Ishikawa (cell line): Measurements from ENCODE around the gene MFAP3L.

Experiments used
- EGR1 ChIP-seq: IDR thresholded peaks from 2 replicates; pipeline ENCODE4 v1.6.1; 2012
- FOXM1 ChIP-seq: IDR thresholded peaks from 2 replicates; pipeline ENCODE4 v1.6.1; 2012; ENCODE audit warnings: low read depth, borderline replicate concordance
- RAD21 ChIP-seq: IDR thresholded peaks from 2 replicates; pipeline ENCODE4 v1.6.1; 2012; ENCODE audit warnings: low read depth
- TAF1 ChIP-seq: IDR thresholded peaks from 2 replicates; pipeline ENCODE4 v1.6.1; 2012; ENCODE audit warnings: low read depth, mild to moderate bottlenecking
- TCF12 ChIP-seq: IDR thresholded peaks from 2 replicates; pipeline ENCODE4 v1.6.1; 2012; ENCODE audit warnings: low read depth
- YY1 ChIP-seq: IDR thresholded peaks from 2 replicates; pipeline ENCODE4 v1.6.1; 2012; ENCODE audit warnings: low read depth
- TF ChIP-seq, protein P1 (sequence below): IDR thresholded peaks from 2 replicates; pipeline ENCODE4 v1.6.1; 2012; ENCODE audit warnings: low read depth, mild to moderate bottlenecking

DNA sequence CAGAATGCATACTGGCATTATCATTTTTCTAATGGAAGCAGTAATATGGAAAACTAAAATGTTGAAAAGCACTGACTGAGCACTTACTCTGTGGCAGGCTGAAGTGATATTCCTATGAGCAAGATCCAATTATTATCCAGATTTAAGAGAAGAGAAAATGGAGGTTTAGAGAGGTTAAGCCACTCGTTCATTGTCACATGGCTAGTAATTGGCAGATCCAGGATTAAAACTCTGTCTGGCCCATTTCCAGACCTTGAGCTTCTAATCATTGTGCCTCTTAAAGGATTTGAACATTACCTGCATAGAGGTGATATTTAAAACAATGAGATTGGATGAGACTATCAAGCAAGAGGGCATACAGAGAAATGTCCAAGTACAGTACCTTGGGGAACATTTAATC lies 80.6 kb downstream of the MFAP3L start:
- TF ChIP-seq TAF1 (no peak), YY1 (no peak), TCF12 (no peak), FOXM1 (no peak), RAD21 (no peak), EGR1 (no peak)
- TF ChIP-seq, protein P1, sequence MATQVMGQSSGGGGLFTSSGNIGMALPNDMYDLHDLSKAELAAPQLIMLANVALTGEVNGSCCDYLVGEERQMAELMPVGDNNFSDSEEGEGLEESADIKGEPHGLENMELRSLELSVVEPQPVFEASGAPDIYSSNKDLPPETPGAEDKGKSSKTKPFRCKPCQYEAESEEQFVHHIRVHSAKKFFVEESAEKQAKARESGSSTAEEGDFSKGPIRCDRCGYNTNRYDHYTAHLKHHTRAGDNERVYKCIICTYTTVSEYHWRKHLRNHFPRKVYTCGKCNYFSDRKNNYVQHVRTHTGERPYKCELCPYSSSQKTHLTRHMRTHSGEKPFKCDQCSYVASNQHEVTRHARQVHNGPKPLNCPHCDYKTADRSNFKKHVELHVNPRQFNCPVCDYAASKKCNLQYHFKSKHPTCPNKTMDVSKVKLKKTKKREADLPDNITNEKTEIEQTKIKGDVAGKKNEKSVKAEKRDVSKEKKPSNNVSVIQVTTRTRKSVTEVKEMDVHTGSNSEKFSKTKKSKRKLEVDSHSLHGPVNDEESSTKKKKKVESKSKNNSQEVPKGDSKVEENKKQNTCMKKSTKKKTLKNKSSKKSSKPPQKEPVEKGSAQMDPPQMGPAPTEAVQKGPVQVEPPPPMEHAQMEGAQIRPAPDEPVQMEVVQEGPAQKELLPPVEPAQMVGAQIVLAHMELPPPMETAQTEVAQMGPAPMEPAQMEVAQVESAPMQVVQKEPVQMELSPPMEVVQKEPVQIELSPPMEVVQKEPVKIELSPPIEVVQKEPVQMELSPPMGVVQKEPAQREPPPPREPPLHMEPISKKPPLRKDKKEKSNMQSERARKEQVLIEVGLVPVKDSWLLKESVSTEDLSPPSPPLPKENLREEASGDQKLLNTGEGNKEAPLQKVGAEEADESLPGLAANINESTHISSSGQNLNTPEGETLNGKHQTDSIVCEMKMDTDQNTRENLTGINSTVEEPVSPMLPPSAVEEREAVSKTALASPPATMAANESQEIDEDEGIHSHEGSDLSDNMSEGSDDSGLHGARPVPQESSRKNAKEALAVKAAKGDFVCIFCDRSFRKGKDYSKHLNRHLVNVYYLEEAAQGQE: no peak
